H9 (cell line): ENCODE measurements around the gene LARGE1. TPM values are rescaled to one million over a fixed set of nuclear protein-coding genes. Genes with fewer than 3 reads are reported as not detected.

Experiments used
- DNase-seq: peaks from one replicate; pipeline ENCODE4 v3.0.0-alpha.2; 2017
- H2AFZ ChIP-seq: one replicate; pipeline ENCODE4 v1.6.1; 2013; ENCODE audit warnings: mild to moderate bottlenecking, low read length, control low read depth, moderate library complexity
- H2AK5ac ChIP-seq: 2 replicates; pipeline ENCODE4 v1.6.1; 2013; ENCODE audit warnings: low read length, control low read depth, mixed read lengths; ENCODE audit not compliant: insufficient read length
- H2BK120ac ChIP-seq: one replicate; pipeline ENCODE4 v1.6.1; 2013; ENCODE audit warnings: low read depth, mild to moderate bottlenecking, low read length, control low read depth, inconsistent platforms; ENCODE audit not compliant: poor library complexity, severe bottlenecking
- H2BK12ac ChIP-seq: 2 replicates; pipeline ENCODE4 v1.6.1; 2013; ENCODE audit warnings: low read length, control low read depth, mixed read lengths, low read depth; ENCODE audit not compliant: insufficient read length
- H2BK15ac ChIP-seq: 2 replicates; pipeline ENCODE4 v1.6.1; 2013; ENCODE audit warnings: low read depth, low read length, control low read depth
- H2BK20ac ChIP-seq: one replicate; pipeline ENCODE4 v1.6.1; 2013; ENCODE audit warnings: low read depth, mild to moderate bottlenecking, low read length, control low read depth, inconsistent platforms; ENCODE audit not compliant: poor library complexity, severe bottlenecking
- H2BK5ac ChIP-seq: 2 replicates; pipeline ENCODE4 v1.6.1; 2013; ENCODE audit warnings: low read length, control low read depth, mixed read lengths; ENCODE audit not compliant: insufficient read length
- H3K14ac ChIP-seq: 2 replicates; pipeline ENCODE4 v1.6.1; 2013; ENCODE audit warnings: low read length, control low read depth; ENCODE audit not compliant: insufficient read depth
- H3K18ac ChIP-seq: 2 replicates; pipeline ENCODE4 v1.6.1; 2013; ENCODE audit warnings: low read depth, mild to moderate bottlenecking, mixed read lengths, low read length, control low read depth; ENCODE audit not compliant: insufficient read length
- H3K23ac ChIP-seq: 2 replicates; pipeline ENCODE4 v1.6.1; 2013; ENCODE audit warnings: low read length, control low read depth, mixed read lengths, low read depth; ENCODE audit not compliant: insufficient read length
- H3K23me2 ChIP-seq: 2 replicates; pipeline ENCODE4 v1.6.1; 2013; ENCODE audit warnings: low read depth, mild to moderate bottlenecking, mixed read lengths, low read length, control low read depth; ENCODE audit not compliant: insufficient read length, poor library complexity, severe bottlenecking
- H3K27ac ChIP-seq: 2 replicates; pipeline ENCODE4 v1.5.1; 2013; ENCODE audit warnings: low read length, control low read depth, mixed read lengths, low read depth; ENCODE audit not compliant: insufficient read length
- H3K27me3 ChIP-seq: 2 replicates; pipeline ENCODE4 v1.6.1; 2013; ENCODE audit warnings: low read length, control low read depth, inconsistent platforms; ENCODE audit not compliant: insufficient read depth
- H3K4ac ChIP-seq: 2 replicates; pipeline ENCODE4 v1.6.1; 2013; ENCODE audit warnings: low read depth, mild to moderate bottlenecking, control low read depth, inconsistent platforms, low read length, moderate library complexity
- H3K4me1 ChIP-seq: 2 replicates; pipeline ENCODE4 v1.6.1; 2013; ENCODE audit warnings: low read length, control low read depth, inconsistent platforms; ENCODE audit not compliant: insufficient read depth
- H3K4me2 ChIP-seq: 2 replicates; pipeline ENCODE4 v1.6.1; 2013; ENCODE audit warnings: low read length, control low read depth, mixed read lengths; ENCODE audit not compliant: insufficient read length, insufficient read depth
- H3K56ac ChIP-seq: 2 replicates; pipeline ENCODE4 v1.6.1; 2013; ENCODE audit warnings: low read depth, mild to moderate bottlenecking, mixed read lengths, low read length, control low read depth; ENCODE audit not compliant: insufficient read length
- H3K79me1 ChIP-seq: 2 replicates; pipeline ENCODE4 v1.6.1; 2013; ENCODE audit warnings: low read depth, mild to moderate bottlenecking, moderate library complexity, low read length, control low read depth, inconsistent platforms; ENCODE audit not compliant: insufficient read depth, poor library complexity, severe bottlenecking
- H3K79me2 ChIP-seq: 2 replicates; pipeline ENCODE4 v1.6.1; 2013; ENCODE audit warnings: low read length, control low read depth, inconsistent platforms; ENCODE audit not compliant: insufficient read depth
- H3K9ac ChIP-seq: 2 replicates; pipeline ENCODE4 v1.6.1; 2013; ENCODE audit warnings: low read length, control low read depth, mixed read lengths; ENCODE audit not compliant: insufficient read length; ENCODE audit errors: extremely low read depth
- H3K9me3 ChIP-seq: one replicate; pipeline ENCODE4 v1.6.1; 2013; ENCODE audit warnings: low read depth, low read length, inconsistent platforms; ENCODE audit not compliant: control insufficient read depth
- H3T11ph ChIP-seq: one replicate; pipeline ENCODE4 v1.6.1; 2013; ENCODE audit warnings: mild to moderate bottlenecking, low read length, control low read depth, inconsistent platforms
- H4K20me1 ChIP-seq: one replicate; pipeline ENCODE4 v1.6.1; 2013; ENCODE audit not compliant: control insufficient read depth, insufficient read length, insufficient read depth
- H4K5ac ChIP-seq: 2 replicates; pipeline ENCODE4 v1.6.1; 2013; ENCODE audit warnings: low read depth, mild to moderate bottlenecking, mixed read lengths, low read length, control low read depth; ENCODE audit not compliant: insufficient read length
- H4K8ac ChIP-seq: replicated peaks from 2 replicates; pipeline ENCODE4 v1.6.1; 2013; ENCODE audit warnings: low read length, control low read depth, mixed read lengths, low read depth; ENCODE audit not compliant: insufficient read length
- H4K91ac ChIP-seq: 2 replicates; pipeline ENCODE4 v1.6.1; 2013; ENCODE audit warnings: low read depth, mild to moderate bottlenecking, moderate library complexity, mixed read lengths, low read length, control low read depth; ENCODE audit not compliant: insufficient read length
- H3K27ac Mint-ChIP-seq, 3 experiments: 2 replicates in 2 of 3; 3 replicates in 1 of 3; pipeline ENCODE4 v1.8.0; 2020 to 2021; ENCODE audit warnings: mixed read lengths in 3 of 3, mild to moderate bottlenecking in 1 of 3, moderate library complexity in 1 of 3
- H3K27me3 Mint-ChIP-seq: 2 replicates; pipeline ENCODE4 v1.8.0; 2021; ENCODE audit warnings: low read depth, mild to moderate bottlenecking, moderate library complexity, mixed read lengths
- H3K36me3 Mint-ChIP-seq, 3 experiments: 2 replicates in 2 of 3; 3 replicates in 1 of 3; pipeline ENCODE4 v1.8.0; 2020 to 2021; ENCODE audit warnings: low read depth in 3 of 3, mixed read lengths in 3 of 3; ENCODE audit not compliant: insufficient read depth in 1 of 3
- H3K4me1 Mint-ChIP-seq, 2 experiments: 2 replicates each; pipeline ENCODE4 v1.8.0; 2020; ENCODE audit warnings: mixed read lengths in 2 of 2
- H3K4me3 Mint-ChIP-seq, 2 experiments: 2 replicates in 1 of 2; 3 replicates in 1 of 2; pipeline ENCODE4 v1.8.0; 2020 to 2021; ENCODE audit warnings: mild to moderate bottlenecking in 2 of 2, mixed read lengths in 2 of 2, moderate library complexity in 1 of 2
- H3K9me3 Mint-ChIP-seq, 2 experiments: 2 replicates in 1 of 2; 3 replicates in 1 of 2; pipeline ENCODE4 v1.8.0; 2020; ENCODE audit warnings: mild to moderate bottlenecking in 2 of 2, mixed read lengths in 2 of 2, moderate library complexity in 1 of 2
- WGBS: extraction: QIAGEN DNeasy Blood & Tissue Kit; methylation state at CpG from one replicate; pipeline ENCODE4 v1.1.7; 2013; ENCODE audit warnings: missing lambda C conversion rate, low lambda C conversion rate, mixed read lengths; ENCODE audit not compliant: insufficient read length; ENCODE audit errors: extremely low coverage; 5-methylcytosine and 5-hydroxymethylcytosine counted together
- total RNA-seq: library from RNA; stranded (reverse); gene quantifications from 2 replicates; pipeline ENCODE4 v1.2.1, GENCODE V29; 2021
- TF ChIP-seq, protein P1 (sequence below): fragments of 200-600 bp; sonication (generic); conservative IDR thresholded peaks from 3 replicates; pipeline ENCODE4 v1.8.0; 2021; ENCODE audit warnings: antibody characterized with exemption, mild to moderate bottlenecking

LARGE1 gene
- total RNA-seq, 1 experiment from 2014 or later, result 43.5 TPM

DNA sequence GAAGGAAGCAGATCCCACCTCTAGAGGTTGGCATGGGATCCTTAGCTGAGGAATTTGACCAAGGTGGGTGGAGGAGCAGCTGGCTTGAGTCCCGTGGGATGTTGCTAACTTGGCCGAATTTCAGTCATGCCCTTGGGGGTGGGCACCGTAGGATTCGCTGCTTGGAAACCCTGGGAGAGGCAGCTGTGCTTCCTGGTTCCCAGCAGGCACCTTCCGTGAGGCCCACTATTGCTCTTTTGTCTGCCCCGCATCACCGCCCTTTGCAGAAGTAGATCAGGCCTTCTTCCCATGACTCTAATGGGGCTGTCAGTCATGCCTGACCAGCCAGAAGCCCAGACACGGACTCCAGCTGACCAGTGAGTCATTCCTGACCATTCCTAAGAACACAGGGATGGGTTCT is 569.8 kb downstream of the LARGE1 start:
- Histone ChIP-seq H3K79me1 (no peaks in the 10 kb centered on the region), H3K79me2 (no peaks in the 10 kb centered on the region), H3K4ac (no peak overlapping the region), H3K18ac (no peak overlapping the region), H4K20me1 (no peaks in the 10 kb centered on the region), H2BK20ac (no peak overlapping the region), H2BK5ac (no peak overlapping the region), H3K14ac (no peak overlapping the region), H3K27ac (no peak overlapping the region), H3K56ac (no peak overlapping the region), H3K23ac (no peak overlapping the region), H4K8ac (no peak overlapping the region), H3K27me3 (no peaks in the 10 kb centered on the region), H2AK5ac (no peak overlapping the region), H2AFZ (no peak overlapping the region), H3K4me1 (no peaks in the 10 kb centered on the region), H3K9ac (no peak overlapping the region), H4K91ac (no peak overlapping the region), H2BK120ac (no peak overlapping the region), H3T11ph (no peak overlapping the region), H2BK12ac (no peak overlapping the region), H3K9me3 (no peaks in the 10 kb centered on the region), H3K4me2 (no peak overlapping the region), H3K23me2 (no peaks in the 10 kb centered on the region), H2BK15ac (no peak overlapping the region), H4K5ac (no peak overlapping the region)
- no peak for DNase-seq
- Mint-ChIP-seq H3K4me1 (0 out of 4 replicates have a peak, but pooled peaks cover 0 to 3% of the 10 kb centered on the region in 2 experiments), H3K4me3 (no peak overlapping the region), H3K9me3 (peaks cover 14 to 17% of the 10 kb centered on the region in 2 experiments; a peak in 4 of 5 replicates), H3K36me3 (peaks cover 23 to 33% (median 31%) of the 10 kb centered on the region in 3 experiments), H3K27me3 (no peaks in the 10 kb centered on the region), H3K27ac (no peak overlapping the region)
- no CpG with 5 or more reads among the region's 8 CpGs for WGBS
- TF ChIP-seq, protein P1, sequence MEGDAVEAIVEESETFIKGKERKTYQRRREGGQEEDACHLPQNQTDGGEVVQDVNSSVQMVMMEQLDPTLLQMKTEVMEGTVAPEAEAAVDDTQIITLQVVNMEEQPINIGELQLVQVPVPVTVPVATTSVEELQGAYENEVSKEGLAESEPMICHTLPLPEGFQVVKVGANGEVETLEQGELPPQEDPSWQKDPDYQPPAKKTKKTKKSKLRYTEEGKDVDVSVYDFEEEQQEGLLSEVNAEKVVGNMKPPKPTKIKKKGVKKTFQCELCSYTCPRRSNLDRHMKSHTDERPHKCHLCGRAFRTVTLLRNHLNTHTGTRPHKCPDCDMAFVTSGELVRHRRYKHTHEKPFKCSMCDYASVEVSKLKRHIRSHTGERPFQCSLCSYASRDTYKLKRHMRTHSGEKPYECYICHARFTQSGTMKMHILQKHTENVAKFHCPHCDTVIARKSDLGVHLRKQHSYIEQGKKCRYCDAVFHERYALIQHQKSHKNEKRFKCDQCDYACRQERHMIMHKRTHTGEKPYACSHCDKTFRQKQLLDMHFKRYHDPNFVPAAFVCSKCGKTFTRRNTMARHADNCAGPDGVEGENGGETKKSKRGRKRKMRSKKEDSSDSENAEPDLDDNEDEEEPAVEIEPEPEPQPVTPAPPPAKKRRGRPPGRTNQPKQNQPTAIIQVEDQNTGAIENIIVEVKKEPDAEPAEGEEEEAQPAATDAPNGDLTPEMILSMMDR, result no peak
